Ishikawa (cell line): ENCODE data around the gene PEX26.

Experiments used
- CEBPB ChIP-seq: IDR thresholded peaks from 2 replicates; pipeline ENCODE4 v1.6.1; 2012
- CREB1 ChIP-seq: IDR thresholded peaks from 2 replicates; pipeline ENCODE4 v1.6.1; 2012; ENCODE audit warnings: low read depth
- EP300 ChIP-seq: IDR thresholded peaks from 2 replicates; pipeline ENCODE4 v1.6.1; 2012; ENCODE audit warnings: borderline replicate concordance
- MAX ChIP-seq: IDR thresholded peaks from 2 replicates; pipeline ENCODE4 v1.6.1; 2012
- RAD21 ChIP-seq: IDR thresholded peaks from 2 replicates; pipeline ENCODE4 v1.6.1; 2012; ENCODE audit warnings: low read depth
- REST ChIP-seq: IDR thresholded peaks from 2 replicates; pipeline ENCODE4 v1.6.1; 2012; ENCODE audit warnings: low read depth, mild to moderate bottlenecking
- TAF1 ChIP-seq: IDR thresholded peaks from 2 replicates; pipeline ENCODE4 v1.6.1; 2012; ENCODE audit warnings: low read depth, mild to moderate bottlenecking
- TCF12 ChIP-seq: IDR thresholded peaks from 2 replicates; pipeline ENCODE4 v1.6.1; 2012; ENCODE audit warnings: low read depth
- USF1 ChIP-seq: IDR thresholded peaks from 2 replicates; pipeline ENCODE4 v1.6.1; 2012
- YY1 ChIP-seq: IDR thresholded peaks from 2 replicates; pipeline ENCODE4 v1.6.1; 2012; ENCODE audit warnings: low read depth
- ZBTB7A ChIP-seq: IDR thresholded peaks from 2 replicates; pipeline ENCODE4 v1.6.1; 2012; ENCODE audit warnings: low read depth

- no peak for TF ChIP-seq ZBTB7A
- no peak for TF ChIP-seq MAX
- no peak for TF ChIP-seq RAD21
- no peak for TF ChIP-seq EP300
- TF ChIP-seq USF1 = no peak
- TF ChIP-seq CEBPB = no peak
- no peak for TF ChIP-seq CREB1
- TF ChIP-seq TCF12 = no peak
- TF ChIP-seq TAF1 = no peak
- no peak for TF ChIP-seq REST
- no peak for TF ChIP-seq YY1
Observed at GRCh38 chr22:18093661-18094060, 15.9 kb downstream of the PEX26 start.
